GM12878 (cell line): ENCODE data around the gene MYH7. TPM values are rescaled to one million over a fixed set of nuclear protein-coding genes. Genes with fewer than 3 reads are reported as not detected.

Experiments
- ATAC-seq: fragments of 200-7000 bp; cut with Tn5 transposase; 3 replicates; pipeline ENCODE4 v1.9.1; 2020; ENCODE audit warnings: mild to moderate bottlenecking, moderate library complexity
- BruUV-seq: library from RNA; stranded (reverse); fragments of 400-500 nt; replicated peaks from 2 replicates; lab custom pipeline; 2021; lab: Mats Ljungman, UMichigan
- CTCF ChIA-PET: fragments of 300-600 bp; sonication (Branson Sonifier 250); formaldehyde crosslinking; extraction: SDS; loops from one replicate; lab custom pipeline; 2021; ENCODE audit warnings: inconsistent platforms; lab: Yijun Ruan, JAX
- POLR2A ChIA-PET: fragments of 350-600 bp; formaldehyde crosslinking; extraction: SDS; loops from one replicate; lab custom pipeline; 2021; ENCODE audit warnings: inconsistent platforms; lab: Charles Lee
- RAD21 ChIA-PET: fragments of 300-600 bp; sonication (Branson Sonifier 250); formaldehyde crosslinking; loops from one replicate; lab custom pipeline; 2023; ENCODE audit warnings: antibody characterized with exemption; ENCODE audit not compliant: unreplicated experiment; lab: Charles Lee
- SMC1A ChIA-PET: fragments of 300-600 bp; sonication (Branson Sonifier 250); formaldehyde crosslinking; loops from one replicate; lab custom pipeline; 2023; ENCODE audit not compliant: unreplicated experiment, uncharacterized antibody; lab: Charles Lee
- DNase-seq: peaks from one replicate; pipeline ENCODE4 v3.0.0-alpha.2; 2011; ENCODE audit warnings: low read depth, low spot score
- FAIRE-seq: peaks from 3 replicates; lab custom pipeline; 2011; peaks lifted over from hg19 to GRCh38; lab: Jason Lieb, UNC
- H2AFZ ChIP-seq: 2 replicates; pipeline ENCODE4 v1.6.0; 2011; ENCODE audit warnings: low read depth, low read length, control low read depth; ENCODE audit not compliant: control insufficient read depth
- H3K27ac ChIP-seq: 2 replicates; pipeline ENCODE4 v1.5.1; 2011; ENCODE audit warnings: control low read depth; ENCODE audit not compliant: control insufficient read depth, insufficient read depth
- H3K27me3 ChIP-seq, 2 experiments: replicated peaks in 1 of 2; 2 replicates each; pipeline versions ENCODE4 v1.6.0 to v1.6.1; 2011; ENCODE audit warnings: low read length in 1 of 2; ENCODE audit not compliant: control insufficient read depth in 2 of 2, insufficient read depth in 2 of 2
- H3K36me3 ChIP-seq, 2 experiments: 2 replicates each; pipeline ENCODE4 v1.5.1; 2011; ENCODE audit warnings: low read length in 1 of 2; ENCODE audit not compliant: control insufficient read depth in 2 of 2, insufficient read depth in 2 of 2
- H3K4me1 ChIP-seq: 2 replicates; pipeline ENCODE4 v1.6.1; 2011; ENCODE audit warnings: mild to moderate bottlenecking, low read length, moderate library complexity, mixed read lengths; ENCODE audit not compliant: control insufficient read depth, insufficient read depth
- H3K4me2 ChIP-seq: 2 replicates; pipeline ENCODE4 v1.6.0; 2011; ENCODE audit warnings: control low read depth; ENCODE audit not compliant: control insufficient read depth, insufficient read depth
- H3K4me3 ChIP-seq: fragments of 200-600 bp; sonication (generic); 2 replicates; pipeline ENCODE4 v1.5.1; 2016
- H3K79me2 ChIP-seq: 2 replicates; pipeline ENCODE4 v1.6.0; 2011; ENCODE audit warnings: low read length; ENCODE audit not compliant: control insufficient read depth, insufficient read depth
- H3K9ac ChIP-seq: 2 replicates; pipeline ENCODE4 v1.8.0; 2011; ENCODE audit warnings: low read length, control low read depth, mixed read lengths; ENCODE audit not compliant: control insufficient read depth, insufficient read depth
- H3K9me3 ChIP-seq: replicated peaks from 3 replicates; pipeline ENCODE4 v1.5.1; 2011; ENCODE audit warnings: mild to moderate bottlenecking, low read length; ENCODE audit not compliant: control insufficient read depth, insufficient read depth
- H4K20me1 ChIP-seq: 2 replicates; pipeline ENCODE4 v1.6.0; 2011; ENCODE audit not compliant: control insufficient read depth, insufficient read depth
- BCL11A ChIP-seq: IDR thresholded peaks from 2 replicates; pipeline ENCODE4 v1.6.1; 2011; ENCODE audit warnings: low read depth, low read length
- ESRRA ChIP-seq: IDR thresholded peaks from 2 replicates; pipeline ENCODE4 v1.6.1; 2012; ENCODE audit warnings: mild to moderate bottlenecking, low read length, improper control_type of control experiment
- EZH2 ChIP-seq: IDR thresholded peaks from 2 replicates; pipeline ENCODE4 v1.6.1; 2012; ENCODE audit warnings: low read depth, mild to moderate bottlenecking, control low read depth, inconsistent platforms, low read length, borderline replicate concordance; ENCODE audit not compliant: control insufficient read depth
- POLR2AphosphoS2 ChIP-seq: IDR thresholded peaks from 2 replicates; pipeline ENCODE4 v1.6.1; 2011; ENCODE audit warnings: low read depth, mild to moderate bottlenecking, low read length, improper control_type of control experiment, moderate library complexity
- POU2F2 ChIP-seq: IDR thresholded peaks from 3 replicates; pipeline ENCODE4 v1.6.1; 2011; ENCODE audit warnings: low read depth, mild to moderate bottlenecking, low read length, borderline replicate concordance
- RCOR1 ChIP-seq: conservative IDR thresholded peaks from 2 replicates; pipeline ENCODE4 v1.6.1; 2012; ENCODE audit warnings: low read depth, low read length, improper control_type of control experiment
- TCF7 ChIP-seq: IDR thresholded peaks from 2 replicates; pipeline ENCODE4 v1.6.1; 2014; ENCODE audit warnings: antibody characterized with exemption, borderline replicate concordance
- WGBS: methylation state at CpG from one replicate; pipeline ENCODE4 v1.1.6; 2016; ENCODE audit warnings: low lambda C conversion rate; ENCODE audit not compliant: insufficient replicate concordance, insufficient coverage; ENCODE audit errors: missing lambda C conversion rate; 5-methylcytosine and 5-hydroxymethylcytosine counted together
- in situ Hi-C: fragments of 300-500 bp; cut with MboI; formaldehyde crosslinking; loops from 9 replicates; pipeline ENCODE4 v1.14.3; 2018; ENCODE audit warnings: mixed read lengths
- intact Hi-C: fragments of 100-400 bp; cut with micrococcal nuclease; formaldehyde crosslinking; loops from one replicate; pipeline ENCODE4 v1.14.2; 2022; ENCODE audit not compliant: unreplicated experiment
- polyA plus RNA-seq, 11 experiments: library from polyadenylated mRNA; depleted of rRNA in 4 of 11; unstranded in 6 of 11; stranded (reverse) in 5 of 11; fragments of >200 nt; fragmentation: Nextera tagmentation in 4 of 11; fragmentation: Illumina TruSeq in 1 of 11; extraction: Ambion mirVana in 4 of 11; extraction: Trizol in 1 of 11; gene quantifications; 1 replicate in 1 of 11; 2 replicates in 10 of 11; pipeline versions ENCODE4 v1.2.1 to v1.2.3, GENCODE V29; 2011 to 2016; ENCODE audit warnings: inconsistent platforms in 2 of 11, missing spikeins in 2 of 11, low read depth in 1 of 11
- total RNA-seq, 4 experiments: library from RNA; depleted of rRNA in 3 of 4; stranded (reverse); fragments of >200 nt in 3 of 4; fragmentation: Illumina TruSeq in 1 of 4; extraction: Trizol in 1 of 4; gene quantifications; 2 replicates each; pipeline versions ENCODE4 v1.2.1 to v1.2.3, GENCODE V29; 2013 to 2021
- TF ChIP-seq, protein P1 (sequence below): IDR thresholded peaks from 2 replicates; pipeline ENCODE4 v1.6.1; 2011; ENCODE audit warnings: mild to moderate bottlenecking, low read depth, low read length, moderate library complexity; ENCODE audit not compliant: insufficient replicate concordance
- TF ChIP-seq, protein P2 (sequence below): IDR thresholded peaks from 2 replicates; pipeline ENCODE4 v1.6.1; 2012; ENCODE audit warnings: low read depth, low read length, improper control_type of control experiment

Gene MYH7
- total and polyA plus RNA-seq, 10 of the 15 experiments (the other 5 are each of a cell fraction or from before 2014, with no cell fraction given) = 0.04 to 0.10 (median 0.05) TPM; not detected in 4

DNA sequence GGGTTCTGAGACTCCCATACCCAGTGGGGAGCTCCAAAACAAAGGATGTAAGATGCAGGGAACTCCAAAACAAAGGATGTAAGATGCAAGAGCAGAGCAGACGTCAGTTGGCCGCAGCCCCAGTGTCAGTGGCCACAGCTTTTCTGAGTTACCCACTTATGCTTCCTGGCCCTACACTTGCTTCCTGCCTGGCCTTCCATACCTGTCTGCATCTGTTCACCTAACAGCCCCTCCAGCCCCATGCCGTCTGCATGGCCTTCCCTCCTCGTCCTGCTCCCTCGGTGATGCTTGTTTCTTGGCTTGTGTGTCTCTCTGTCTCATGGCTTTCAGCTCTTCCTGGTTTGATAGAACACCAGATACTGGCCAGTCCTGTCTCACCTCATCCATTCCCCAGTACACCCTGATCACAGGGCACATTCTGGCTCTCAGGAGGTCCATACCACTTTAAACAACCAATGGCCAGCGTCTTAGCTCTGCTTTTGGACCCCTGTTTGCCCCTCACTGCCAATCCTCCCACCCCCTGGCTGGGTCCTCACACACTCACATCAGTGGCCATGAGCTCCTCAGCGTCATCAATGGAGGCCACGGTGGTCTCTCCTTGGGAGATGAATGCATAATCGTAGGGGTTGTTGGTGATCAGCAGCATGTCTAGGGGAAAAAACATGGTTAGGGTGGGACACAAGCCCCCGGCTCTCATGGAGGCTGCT is 5.3 kb downstream of the MYH7 start:
- H3K4me3 ChIP-seq = no peak overlapping the region
- no peaks in the 10 kb centered on the region; a peak in 1 of 4 replicates for H3K36me3 ChIP-seq
- no peak overlapping the region for H3K27ac ChIP-seq
- no peak for ATAC-seq
- no peaks in the 10 kb centered on the region for H3K9me3 ChIP-seq
- ChIA-PET RAD21 (no interaction called here), SMC1A (no interaction called here), CTCF (no interaction called here), POLR2A (no interaction called here)
- FAIRE-seq = no peak
- no peak for DNase-seq
- in situ Hi-C loops (no loop called here), intact Hi-C loops (no loop called here)
- no peaks in the 10 kb centered on the region for H3K79me2 ChIP-seq
- H3K9ac ChIP-seq = no peak overlapping the region
- no peaks in the 10 kb centered on the region for H4K20me1 ChIP-seq
- H2AFZ ChIP-seq = no peak overlapping the region
- no TSS peak for BruUV-seq
- TF ChIP-seq, protein P1, sequence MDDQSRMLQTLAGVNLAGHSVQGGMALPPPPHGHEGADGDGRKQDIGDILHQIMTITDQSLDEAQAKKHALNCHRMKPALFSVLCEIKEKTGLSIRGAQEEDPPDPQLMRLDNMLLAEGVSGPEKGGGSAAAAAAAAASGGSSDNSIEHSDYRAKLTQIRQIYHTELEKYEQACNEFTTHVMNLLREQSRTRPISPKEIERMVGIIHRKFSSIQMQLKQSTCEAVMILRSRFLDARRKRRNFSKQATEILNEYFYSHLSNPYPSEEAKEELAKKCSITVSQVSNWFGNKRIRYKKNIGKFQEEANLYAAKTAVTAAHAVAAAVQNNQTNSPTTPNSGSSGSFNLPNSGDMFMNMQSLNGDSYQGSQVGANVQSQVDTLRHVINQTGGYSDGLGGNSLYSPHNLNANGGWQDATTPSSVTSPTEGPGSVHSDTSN = no peak
- TF ChIP-seq EZH2 (no peak), POLR2AphosphoS2 (no peak), ESRRA (no peak), RCOR1 (no peak), POU2F2 (no peak), TCF7 (no peak), BCL11A (no peak)
- TF ChIP-seq, protein P2, sequence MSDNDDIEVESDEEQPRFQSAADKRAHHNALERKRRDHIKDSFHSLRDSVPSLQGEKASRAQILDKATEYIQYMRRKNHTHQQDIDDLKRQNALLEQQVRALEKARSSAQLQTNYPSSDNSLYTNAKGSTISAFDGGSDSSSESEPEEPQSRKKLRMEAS = no peak
- H3K4me1 ChIP-seq = no peaks in the 10 kb centered on the region
- WGBS = 22% methylated on average over 10 of the region's 10 CpGs
- no peaks in the 10 kb centered on the region; a peak in 3 of 4 replicates for H3K27me3 ChIP-seq
- H3K4me2 ChIP-seq = no peak overlapping the region
